Effector memory CD8-positive, alpha-beta T cell (primary cell): ENCODE data around the gene RCN1.
A peak's percentile ranks its signal among the peaks of the same experiment; 100 is the strongest.

Experiments used
- ATAC-seq: fragments of 150-1000 bp; cut with Tn5 transposase; replicated peaks from 2 replicates; pipeline ENCODE4 v1.10.0; 2021; ENCODE audit warnings: mild to moderate bottlenecking, moderate library complexity
- DNase-seq, 3 experiments: peaks; one replicate each; pipeline ENCODE4 v3.0.0; 2021
- H3K27ac Mint-ChIP-seq, 2 donors: one replicate each; pipeline ENCODE4 v1.8.0; 2022; ENCODE audit warnings: mild to moderate bottlenecking in 2 of 2, mixed read lengths in 2 of 2, moderate library complexity in 2 of 2
- H3K27me3 Mint-ChIP-seq, 2 donors: one replicate each; pipeline ENCODE4 v1.8.0; 2022; ENCODE audit warnings: mixed read lengths in 2 of 2
- H3K36me3 Mint-ChIP-seq: one replicate; pipeline ENCODE4 v1.8.0; 2022; ENCODE audit warnings: mild to moderate bottlenecking, moderate library complexity, mixed read lengths; ENCODE audit not compliant: insufficient read depth
- H3K4me1 Mint-ChIP-seq, 2 donors: one replicate each; pipeline ENCODE4 v1.8.0; 2022; ENCODE audit warnings: low read depth in 2 of 2, mixed read lengths in 2 of 2
- H3K4me3 Mint-ChIP-seq, 2 donors: one replicate each; pipeline ENCODE4 v1.8.0; 2022; ENCODE audit warnings: mild to moderate bottlenecking in 2 of 2, mixed read lengths in 2 of 2, moderate library complexity in 2 of 2
- H3K9me3 Mint-ChIP-seq, 2 donors: one replicate each; pipeline ENCODE4 v1.8.0; 2022; ENCODE audit warnings: mixed read lengths in 2 of 2

The RCN1 gene

GRCh38 chr11:32065865-32066629 lies 24.8 kb upstream of the RCN1 start:
- H3K36me3 Mint-ChIP-seq: peaks cover 4% of the 10 kb centered on the region
- no peak overlapping the region for H3K4me3 Mint-ChIP-seq
- H3K27ac Mint-ChIP-seq: no peak overlapping the region
- ATAC-seq (no peak), DNase-seq (no peak)
- H3K9me3 Mint-ChIP-seq: no peaks in the 10 kb centered on the region
- H3K27me3 Mint-ChIP-seq: peaks cover 44 to 66% of the 10 kb centered on the region in 2 donors
- peaks cover 1 to 4% of the 10 kb centered on the region in 2 donors for H3K4me1 Mint-ChIP-seq

GRCh38 chr11:32068134-32068870 lies 22.6 kb upstream of the RCN1 start:
- no peak for ATAC-seq
- Mint-ChIP-seq H3K4me1 (peaks cover 1 to 7% of the 10 kb centered on the region in 2 donors), H3K4me3 (no peak overlapping the region), H3K27me3 (peaks cover 66 to 85% of the 10 kb centered on the region in 2 donors), H3K36me3 (peaks cover 4% of the 10 kb centered on the region), H3K27ac (no peak overlapping the region), H3K9me3 (no peaks in the 10 kb centered on the region)
- DNase-seq: no peak

GRCh38 chr11:32069361-32070058 lies 21.4 kb upstream of the RCN1 start:
- H3K27ac Mint-ChIP-seq: no peak overlapping the region
- no peak for DNase-seq
- H3K4me1 Mint-ChIP-seq: peaks cover 0 to 3% of the 10 kb centered on the region in 2 donors
- H3K36me3 Mint-ChIP-seq: peaks cover 4% of the 10 kb centered on the region
- no peak overlapping the region for H3K4me3 Mint-ChIP-seq
- no peaks in the 10 kb centered on the region for H3K9me3 Mint-ChIP-seq
- ATAC-seq: no peak
- H3K27me3 Mint-ChIP-seq: peaks cover 66 to 80% of the 10 kb centered on the region in 2 donors

GRCh38 chr11:32070692-32071091 lies 20.2 kb upstream of the RCN1 start:
- no peak overlapping the region for H3K27ac Mint-ChIP-seq
- H3K4me1 Mint-ChIP-seq: peaks cover 0 to 3% of the 10 kb centered on the region in 2 donors
- H3K9me3 Mint-ChIP-seq: no peaks in the 10 kb centered on the region
- no peak for ATAC-seq
- H3K27me3 Mint-ChIP-seq: peaks cover 62 to 79% of the 10 kb centered on the region in 2 donors
- peaks cover 4% of the 10 kb centered on the region for H3K36me3 Mint-ChIP-seq
- no peak overlapping the region for H3K4me3 Mint-ChIP-seq
- no peak for DNase-seq

GRCh38 chr11:32071811-32072210 lies 19.1 kb upstream of the RCN1 start:
- H3K27ac Mint-ChIP-seq: no peak overlapping the region
- H3K9me3 Mint-ChIP-seq: no peaks in the 10 kb centered on the region
- DNase-seq (no peak), ATAC-seq (no peak)
- peaks cover 69% of the 10 kb centered on the region in 2 donors for H3K27me3 Mint-ChIP-seq
- H3K4me1 Mint-ChIP-seq: peaks cover 0 to 3% of the 10 kb centered on the region in 2 donors
- H3K4me3 Mint-ChIP-seq: no peak overlapping the region
- H3K36me3 Mint-ChIP-seq: peaks cover 4% of the 10 kb centered on the region

GRCh38 chr11:32072872-32073643 lies 17.8 kb upstream of the RCN1 start:
- ATAC-seq (no peak), DNase-seq (no peak)
- Mint-ChIP-seq H3K27ac (no peak overlapping the region), H3K4me1 (peaks cover 0 to 3% of the 10 kb centered on the region in 2 donors), H3K4me3 (no peak overlapping the region), H3K9me3 (no peaks in the 10 kb centered on the region), H3K27me3 (peaks cover 62 to 68% of the 10 kb centered on the region in 2 donors), H3K36me3 (no peaks in the 10 kb centered on the region)

- Mint-ChIP-seq H3K9me3 (no peaks in the 10 kb centered on the region), H3K4me1 (peaks cover 0 to 3% of the 10 kb centered on the region in 2 donors), H3K27me3 (peaks cover 56 to 62% of the 10 kb centered on the region in 2 donors), H3K27ac (no peak overlapping the region), H3K36me3 (no peaks in the 10 kb centered on the region), H3K4me3 (no peak overlapping the region)
- no peak for ATAC-seq
- no peak for DNase-seq
Observed at GRCh38 chr11:32073644-32074026, 17.2 kb upstream of the RCN1 start.

- Mint-ChIP-seq H3K27me3 (peaks cover 16 to 23% of the 10 kb centered on the region in 2 donors), H3K4me3 (no peak overlapping the region), H3K36me3 (no peaks in the 10 kb centered on the region), H3K9me3 (no peaks in the 10 kb centered on the region), H3K4me1 (no peaks in the 10 kb centered on the region), H3K27ac (no peak overlapping the region)
- DNase-seq (no peak), ATAC-seq (no peak)
Observed at GRCh38 chr11:32079553-32079952, 11.3 kb upstream of the RCN1 start.

- ATAC-seq (no peak), DNase-seq (no peak)
- Mint-ChIP-seq H3K9me3 (no peaks in the 10 kb centered on the region), H3K36me3 (no peaks in the 10 kb centered on the region), H3K27me3 (peaks cover 7 to 23% of the 10 kb centered on the region in 2 donors), H3K4me1 (no peaks in the 10 kb centered on the region), H3K4me3 (no peak overlapping the region), H3K27ac (no peak overlapping the region)
Observed at GRCh38 chr11:32080361-32080980, 10.4 kb upstream of the RCN1 start.

- Mint-ChIP-seq H3K27ac (peak overlapping the region in 1 of 2 donors; percentile 5), H3K4me1 (no peaks in the 10 kb centered on the region), H3K36me3 (no peaks in the 10 kb centered on the region), H3K9me3 (no peaks in the 10 kb centered on the region), H3K27me3 (peaks cover 7 to 18% of the 10 kb centered on the region in 2 donors), H3K4me3 (no peak overlapping the region)
- no peak for ATAC-seq
- DNase-seq: no peak
Observed at GRCh38 chr11:32081129-32081641, 9.7 kb upstream of the RCN1 start.

GRCh38 chr11:32081901-32082300 lies 9.0 kb upstream of the RCN1 start:
- ATAC-seq (no peak), DNase-seq (no peak)
- no peak overlapping the region for H3K27ac Mint-ChIP-seq
- no peaks in the 10 kb centered on the region for H3K36me3 Mint-ChIP-seq
- no peaks in the 10 kb centered on the region for H3K4me1 Mint-ChIP-seq
- peaks cover 10 to 14% of the 10 kb centered on the region in 2 donors for H3K27me3 Mint-ChIP-seq
- no peak overlapping the region for H3K4me3 Mint-ChIP-seq
- no peaks in the 10 kb centered on the region for H3K9me3 Mint-ChIP-seq

GRCh38 chr11:32082346-32082986 lies 8.4 kb upstream of the RCN1 start:
- no peaks in the 10 kb centered on the region for H3K9me3 Mint-ChIP-seq
- ATAC-seq: no peak
- H3K27ac Mint-ChIP-seq: no peak overlapping the region
- DNase-seq: no peak
- H3K27me3 Mint-ChIP-seq: peaks cover 9% of the 10 kb centered on the region in 2 donors
- H3K4me3 Mint-ChIP-seq: no peak overlapping the region
- no peaks in the 10 kb centered on the region for H3K36me3 Mint-ChIP-seq
- H3K4me1 Mint-ChIP-seq: no peaks in the 10 kb centered on the region
